GM13977 (cell line): Measurements from ENCODE around the gene STARD10.

Source experiments
- DNase-seq: peaks from one replicate; pipeline ENCODE4 v3.0.0; 2012; ENCODE audit warnings: low spot score
- in situ Hi-C: fragments of 300-500 bp; cut with MboI; formaldehyde crosslinking; loops from one replicate; pipeline ENCODE4 v1.12.0; 2022; ENCODE audit warnings: low sequenced_read_pairs, low pct_unique_long_range_greater_than_20kb, mixed read lengths, inconsistent platforms; ENCODE audit not compliant: unreplicated experiment
- TF ChIP-seq, protein P1 (sequence below): IDR thresholded peaks from 2 replicates; pipeline ENCODE4 v1.5.1; 2012; ENCODE audit warnings: mild to moderate bottlenecking, control low read depth; ENCODE audit not compliant: insufficient read depth; ENCODE audit errors: extremely low read depth, missing control alignments

The STARD10 gene

DNA sequence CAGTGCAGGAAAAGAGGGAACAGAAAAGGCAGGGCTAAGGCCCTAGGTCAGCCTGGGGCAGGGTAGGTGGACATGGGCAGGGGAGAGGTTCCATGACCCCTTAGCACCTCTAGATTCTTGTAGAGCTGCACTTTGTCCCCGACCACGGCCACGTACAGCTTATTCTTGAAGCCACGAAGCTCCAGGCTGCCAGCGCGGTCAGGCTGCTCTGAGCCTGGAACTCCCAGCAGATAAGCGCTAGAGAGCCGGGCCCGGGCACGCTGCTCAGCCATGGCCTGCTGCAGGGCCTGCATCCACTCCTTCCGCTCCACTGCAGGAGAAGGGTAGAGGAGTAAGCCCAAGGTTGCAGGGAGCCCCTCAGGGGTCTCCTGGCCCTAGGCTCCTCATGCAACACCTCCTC lies 83.6 kb downstream of the STARD10 start:
- DNase-seq = no peak
- TF ChIP-seq, protein P1, sequence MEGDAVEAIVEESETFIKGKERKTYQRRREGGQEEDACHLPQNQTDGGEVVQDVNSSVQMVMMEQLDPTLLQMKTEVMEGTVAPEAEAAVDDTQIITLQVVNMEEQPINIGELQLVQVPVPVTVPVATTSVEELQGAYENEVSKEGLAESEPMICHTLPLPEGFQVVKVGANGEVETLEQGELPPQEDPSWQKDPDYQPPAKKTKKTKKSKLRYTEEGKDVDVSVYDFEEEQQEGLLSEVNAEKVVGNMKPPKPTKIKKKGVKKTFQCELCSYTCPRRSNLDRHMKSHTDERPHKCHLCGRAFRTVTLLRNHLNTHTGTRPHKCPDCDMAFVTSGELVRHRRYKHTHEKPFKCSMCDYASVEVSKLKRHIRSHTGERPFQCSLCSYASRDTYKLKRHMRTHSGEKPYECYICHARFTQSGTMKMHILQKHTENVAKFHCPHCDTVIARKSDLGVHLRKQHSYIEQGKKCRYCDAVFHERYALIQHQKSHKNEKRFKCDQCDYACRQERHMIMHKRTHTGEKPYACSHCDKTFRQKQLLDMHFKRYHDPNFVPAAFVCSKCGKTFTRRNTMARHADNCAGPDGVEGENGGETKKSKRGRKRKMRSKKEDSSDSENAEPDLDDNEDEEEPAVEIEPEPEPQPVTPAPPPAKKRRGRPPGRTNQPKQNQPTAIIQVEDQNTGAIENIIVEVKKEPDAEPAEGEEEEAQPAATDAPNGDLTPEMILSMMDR = no peak
- in situ Hi-C loops = loop anchor here (25.0 kb wide), 1 partner anchor 477 kb away; no protein-coding TSS in a partner anchor

DNA sequence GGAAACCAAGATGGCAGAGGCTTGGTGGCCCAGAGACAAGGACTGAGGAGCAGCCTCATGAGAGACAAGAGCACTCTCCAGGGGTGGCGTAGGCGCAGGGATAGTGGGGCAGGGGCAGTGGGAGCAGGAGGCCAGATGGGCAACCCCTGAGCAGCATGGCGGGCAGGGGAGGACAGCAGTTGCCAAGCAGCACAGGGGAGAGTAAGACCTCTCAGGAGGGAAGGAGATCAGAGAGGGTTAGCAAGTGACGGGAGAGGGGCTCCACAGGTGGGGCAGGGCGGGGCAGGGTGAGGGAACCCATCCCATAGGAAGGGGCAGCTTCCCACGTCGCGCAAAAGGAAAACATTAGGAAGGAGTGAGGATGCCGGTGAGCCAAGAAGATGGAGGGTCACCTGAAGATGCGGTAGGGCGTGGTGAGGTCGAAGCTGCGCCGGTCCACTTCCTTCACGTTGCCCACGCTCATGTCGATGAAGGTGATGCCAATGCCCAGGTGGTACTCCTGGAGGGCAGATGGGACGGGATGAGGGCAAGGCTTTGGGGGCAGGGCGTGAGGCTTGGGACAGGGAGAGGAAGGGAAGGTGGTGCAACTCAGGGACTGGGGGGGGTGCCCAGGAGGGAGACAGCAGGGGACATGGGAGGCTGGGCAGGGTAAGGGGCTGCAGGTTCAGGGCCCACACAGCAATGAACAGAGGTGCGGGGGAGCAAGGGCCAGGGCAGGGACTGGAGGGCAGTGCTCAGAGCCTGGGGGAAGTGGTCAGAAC lies 84.2 kb downstream of the STARD10 start:
- TF ChIP-seq, protein P1 = no peak
- in situ Hi-C loops = loop anchor here (25.0 kb wide), 1 partner anchor 478 kb away; no protein-coding TSS in a partner anchor
- DNase-seq = no peak

DNA sequence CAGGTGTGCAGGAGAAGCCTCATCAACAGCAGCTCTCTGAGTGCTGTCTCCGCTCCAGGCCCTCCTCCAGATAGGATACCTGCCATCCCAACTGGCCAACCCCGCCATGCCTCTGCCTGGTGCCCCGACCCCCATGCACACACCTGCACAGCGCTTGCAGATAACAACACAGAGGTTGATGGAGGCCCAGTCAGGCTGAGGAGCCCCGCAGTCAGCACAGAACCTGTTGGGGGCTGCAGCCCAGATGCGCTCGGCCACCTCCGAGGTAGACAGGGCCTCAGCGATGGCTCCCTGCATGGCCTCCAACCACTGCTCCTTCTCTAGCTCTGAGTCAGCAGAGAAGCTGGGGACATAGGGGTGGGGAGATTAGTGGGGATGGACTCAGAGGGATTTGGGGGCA lies 86.8 kb downstream of the STARD10 start:
- TF ChIP-seq, protein P1 = no peak
- DNase-seq = no peak
- in situ Hi-C loops = loop anchor here (25.0 kb wide), 1 partner anchor 480 kb away; no protein-coding TSS in a partner anchor

DNA sequence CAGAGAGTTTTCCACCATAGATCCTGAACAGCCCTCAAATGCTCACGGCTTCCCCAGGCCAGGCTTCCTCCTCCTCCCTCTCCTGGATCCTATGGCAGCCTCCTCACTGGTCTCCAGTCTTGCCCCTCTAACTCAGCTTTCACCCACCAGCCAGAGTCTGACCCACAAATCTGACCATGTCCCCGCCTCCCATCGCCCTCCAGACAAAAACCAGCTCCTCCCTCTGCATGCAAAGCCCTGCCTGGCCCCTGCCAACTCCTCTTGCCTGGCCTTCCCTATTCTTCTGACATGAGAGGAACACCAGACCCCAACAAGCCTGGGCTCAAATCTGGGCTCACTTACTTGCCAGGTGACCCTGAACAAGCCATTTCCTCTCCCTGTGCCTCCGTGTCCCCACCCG lies 87.3 kb downstream of the STARD10 start:
- DNase-seq = no peak
- TF ChIP-seq, protein P1 = no peak
- in situ Hi-C loops = loop anchor here (25.0 kb wide), 1 partner anchor 481 kb away; no protein-coding TSS in a partner anchor

DNA sequence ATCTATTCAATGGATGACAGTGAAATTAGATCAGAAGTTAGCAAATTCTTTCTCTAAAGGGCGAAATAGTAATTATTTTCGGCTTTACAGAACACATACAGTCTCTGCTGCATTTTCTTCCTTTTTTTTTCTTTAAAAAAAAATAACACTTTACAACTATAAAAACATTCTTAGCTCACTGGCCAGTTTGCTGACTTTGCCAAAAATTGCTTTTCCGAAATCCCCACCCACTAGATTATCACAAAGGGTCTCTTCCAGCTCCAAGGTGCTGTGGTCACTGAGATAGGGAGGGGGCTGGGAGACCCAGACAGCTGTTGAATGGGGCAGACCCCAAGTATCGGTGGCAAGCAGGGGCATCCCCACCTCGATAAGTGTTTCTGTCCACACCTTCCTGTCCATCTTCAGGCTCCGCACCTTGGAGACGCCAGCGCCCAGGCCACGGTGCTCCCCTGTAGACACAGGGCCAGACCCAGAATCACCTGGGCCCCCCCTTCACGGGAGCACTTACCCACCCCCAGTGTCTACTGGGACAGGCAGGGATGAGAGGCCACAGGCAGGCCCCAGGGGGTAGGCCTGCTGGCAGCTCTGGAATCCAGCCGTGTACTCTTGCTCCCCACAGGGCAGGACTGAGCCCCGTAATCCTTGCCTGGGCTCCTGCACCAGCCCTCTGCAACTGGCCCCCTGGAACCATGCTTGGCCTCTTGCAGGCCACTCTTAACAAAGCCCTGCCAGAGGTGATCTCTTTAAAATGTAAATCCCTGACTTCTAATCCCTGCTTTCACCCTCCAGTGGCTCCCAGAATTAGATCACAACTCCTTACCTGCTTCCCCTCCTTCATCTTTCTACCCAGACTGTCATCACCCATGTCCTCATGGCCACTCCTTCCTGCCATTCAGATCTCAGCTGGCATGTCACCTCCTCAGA lies 88.1 kb downstream of the STARD10 start:
- in situ Hi-C loops = loop anchor here (25.0 kb wide), 1 partner anchor 482 kb away; no protein-coding TSS in a partner anchor
- DNase-seq = no peak
- TF ChIP-seq, protein P1 = no peak

DNA sequence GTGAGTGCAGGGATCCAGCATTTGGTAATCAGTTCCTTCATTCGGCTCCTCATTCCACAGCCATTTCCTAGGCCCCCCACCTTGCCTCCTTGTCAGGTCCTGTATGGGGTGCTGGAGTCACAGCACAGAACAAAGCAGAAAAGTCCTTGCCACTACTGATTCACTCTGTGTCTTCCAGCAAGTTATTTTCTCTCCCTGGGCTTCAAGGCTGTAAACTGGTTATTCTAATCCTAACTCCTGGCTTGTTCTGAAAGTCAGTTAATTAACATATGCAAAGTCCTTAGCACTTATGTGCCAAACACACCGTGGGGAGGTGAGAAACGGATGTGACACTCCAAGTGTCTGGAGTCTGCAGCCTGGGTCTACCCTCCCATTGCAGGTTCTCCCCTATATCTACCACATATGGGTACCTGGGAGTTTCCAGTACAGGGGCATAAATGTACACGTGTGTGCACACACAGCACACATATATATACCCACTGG lies 89.0 kb downstream of the STARD10 start:
- DNase-seq = no peak
- in situ Hi-C loops = loop anchor here (25.0 kb wide), 1 partner anchor 482 kb away; no protein-coding TSS in a partner anchor
- TF ChIP-seq, protein P1 = no peak
